Panc1 (cell line): ENCODE results near the gene CYP1A2.

Source experiments
- POLR2AphosphoS5 ChIP-seq: IDR thresholded peaks from 2 replicates; pipeline ENCODE4 v1.6.1; 2012; ENCODE audit warnings: mild to moderate bottlenecking, low read depth, low read length, moderate library complexity
- TF ChIP-seq, protein P1 (sequence below): fragments of 450-650 bp; IDR thresholded peaks from 2 replicates; pipeline ENCODE4 v1.5.1; 2017; ENCODE audit warnings: mild to moderate bottlenecking

- TF ChIP-seq, protein P1, sequence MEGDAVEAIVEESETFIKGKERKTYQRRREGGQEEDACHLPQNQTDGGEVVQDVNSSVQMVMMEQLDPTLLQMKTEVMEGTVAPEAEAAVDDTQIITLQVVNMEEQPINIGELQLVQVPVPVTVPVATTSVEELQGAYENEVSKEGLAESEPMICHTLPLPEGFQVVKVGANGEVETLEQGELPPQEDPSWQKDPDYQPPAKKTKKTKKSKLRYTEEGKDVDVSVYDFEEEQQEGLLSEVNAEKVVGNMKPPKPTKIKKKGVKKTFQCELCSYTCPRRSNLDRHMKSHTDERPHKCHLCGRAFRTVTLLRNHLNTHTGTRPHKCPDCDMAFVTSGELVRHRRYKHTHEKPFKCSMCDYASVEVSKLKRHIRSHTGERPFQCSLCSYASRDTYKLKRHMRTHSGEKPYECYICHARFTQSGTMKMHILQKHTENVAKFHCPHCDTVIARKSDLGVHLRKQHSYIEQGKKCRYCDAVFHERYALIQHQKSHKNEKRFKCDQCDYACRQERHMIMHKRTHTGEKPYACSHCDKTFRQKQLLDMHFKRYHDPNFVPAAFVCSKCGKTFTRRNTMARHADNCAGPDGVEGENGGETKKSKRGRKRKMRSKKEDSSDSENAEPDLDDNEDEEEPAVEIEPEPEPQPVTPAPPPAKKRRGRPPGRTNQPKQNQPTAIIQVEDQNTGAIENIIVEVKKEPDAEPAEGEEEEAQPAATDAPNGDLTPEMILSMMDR, result peak; percentile 99
- TF ChIP-seq POLR2AphosphoS5, result peak; percentile 37; the same call in 1 of the 2 replicates
Measured at GRCh38 chr15:74781431-74782258, 33.0 kb downstream of the CYP1A2 start, which contains the start of gene CSK.
